Measurements from ENCODE around the gene FAM170A.

FAM170A gene

DNA sequence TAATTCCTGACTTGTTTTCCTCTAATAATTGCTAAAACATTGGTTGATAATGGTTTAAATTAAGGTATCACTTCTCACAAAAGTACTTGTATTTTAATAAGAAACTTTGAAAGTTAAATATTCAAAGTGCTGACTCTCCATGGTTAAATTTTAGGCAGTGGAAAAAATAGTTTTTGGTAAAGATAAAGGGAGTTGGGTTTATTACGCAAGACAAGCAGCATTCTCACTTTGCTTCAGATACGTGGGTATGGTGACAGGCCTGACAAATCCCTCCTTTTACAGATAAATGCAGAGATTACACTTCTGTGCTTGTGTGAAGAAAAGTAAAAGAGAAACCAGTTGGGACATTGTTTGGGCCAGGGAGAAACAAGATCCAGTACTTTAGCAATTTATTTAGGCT lies 14.5 kb upstream of the FAM170A start:
- DNase-seq, result no peak
- Histone ChIP-seq H3K9ac (ENCODE audit: low read length) (no peak overlapping the region), H3K4me3 (ENCODE audit: low read length) (no peak overlapping the region), H3K36me3 (replicated peaks; ENCODE audit: insufficient read depth, low read length) (no peaks in the 10 kb centered on the region), H3K9me2 (replicated peaks; ENCODE audit: insufficient read depth, low read length) (no peaks in the 10 kb centered on the region), H2AFZ (ENCODE audit: low read length) (no peak overlapping the region), H3K4me1 (ENCODE audit: low read length) (no peaks in the 10 kb centered on the region), H3K27me3 (replicated peaks; ENCODE audit: insufficient read depth, low read length) (no peaks in the 10 kb centered on the region), H3K9me3 (replicated peaks; ENCODE audit: insufficient read depth, low read length) (no peaks in the 10 kb centered on the region), H3K79me2 (ENCODE audit: low read length) (no peaks in the 10 kb centered on the region), H3F3A (ENCODE audit: insufficient read depth, low read length) (no peaks in the 10 kb centered on the region), H3K27ac (ENCODE audit: low read length) (no peak overlapping the region), H4K20me1 (ENCODE audit: insufficient read depth, low read length) (no peaks in the 10 kb centered on the region), H3K4me2 (ENCODE audit: low read depth, low read length) (no peak overlapping the region)
- no peak for TF ChIP-seq CTCF (IDR thresholded peaks at IDR 0.05; ENCODE audit: low read length)
- no peak for TF ChIP-seq EZH2phosphoT487 (IDR thresholded peaks at IDR 0.05; ENCODE audit: low read length)
- TF ChIP-seq EZH2 (optimal IDR thresholded peaks at IDR 0.05; ENCODE audit: low read depth, low read length), result no peak

- Histone ChIP-seq H4K20me1 (ENCODE audit: insufficient read depth, low read length) (no peaks in the 10 kb centered on the region), H3K36me3 (replicated peaks; ENCODE audit: insufficient read depth, low read length) (no peaks in the 10 kb centered on the region), H3K27ac (ENCODE audit: low read length) (no peak overlapping the region), H3K79me2 (ENCODE audit: low read length) (no peaks in the 10 kb centered on the region), H2AFZ (ENCODE audit: low read length) (no peak overlapping the region), H3K4me2 (ENCODE audit: low read depth, low read length) (no peak overlapping the region), H3K27me3 (replicated peaks; ENCODE audit: insufficient read depth, low read length) (no peaks in the 10 kb centered on the region), H3K9me2 (replicated peaks; ENCODE audit: insufficient read depth, low read length) (no peaks in the 10 kb centered on the region), H3K4me1 (ENCODE audit: low read length) (no peaks in the 10 kb centered on the region), H3K9me3 (replicated peaks; ENCODE audit: insufficient read depth, low read length) (no peaks in the 10 kb centered on the region), H3K9ac (ENCODE audit: low read length) (no peak overlapping the region), H3F3A (ENCODE audit: insufficient read depth, low read length) (no peaks in the 10 kb centered on the region), H3K4me3 (ENCODE audit: low read length) (no peak overlapping the region)
- TF ChIP-seq EZH2phosphoT487 (IDR thresholded peaks at IDR 0.05; ENCODE audit: low read length), result no peak
- TF ChIP-seq EZH2 (optimal IDR thresholded peaks at IDR 0.05; ENCODE audit: low read depth, low read length), result no peak
- no peak for TF ChIP-seq CTCF (IDR thresholded peaks at IDR 0.05; ENCODE audit: low read length)
- DNase-seq, result no peak
Observed at GRCh38 chr5:119626086-119626485, 3.3 kb upstream of the FAM170A start.

DNA sequence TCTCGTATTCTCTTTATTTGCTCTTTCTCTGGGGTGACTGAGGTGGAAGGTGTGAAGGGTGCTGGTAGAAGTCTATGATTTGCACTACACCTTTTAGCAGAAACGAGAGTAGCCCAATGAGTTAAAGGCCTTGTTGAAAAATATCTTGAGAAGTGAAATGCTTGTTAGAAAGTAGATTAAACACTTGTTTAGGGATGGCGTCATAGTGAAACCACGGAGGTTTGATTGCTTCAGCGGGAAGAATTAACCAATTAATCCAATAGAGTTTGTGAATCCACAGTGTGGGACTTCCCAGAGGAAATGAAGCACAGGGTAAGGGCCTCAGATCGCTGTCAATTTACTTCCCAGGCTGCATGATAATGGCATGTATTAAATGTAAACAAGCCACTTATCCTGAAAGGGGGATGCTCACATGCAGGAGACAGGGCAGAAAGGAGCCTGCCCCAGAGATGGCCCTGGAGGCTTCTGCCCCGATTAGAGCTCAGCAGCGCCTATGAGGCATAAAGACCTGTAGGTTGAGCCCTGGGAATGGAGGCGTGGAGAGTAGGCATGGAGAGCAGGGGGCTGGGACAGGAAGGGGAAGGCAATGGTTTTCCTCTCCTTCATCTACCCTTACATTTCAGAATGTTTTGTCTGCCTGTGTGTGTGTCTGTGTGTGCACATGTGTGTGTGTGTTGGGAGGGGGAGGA lies 1.5 kb downstream of the FAM170A start:
- no peak overlapping the region for H3K4me3 ChIP-seq (ENCODE audit: low read length)
- no peaks in the 10 kb centered on the region for H3K79me2 ChIP-seq (ENCODE audit: low read length)
- DNase-seq, result no peak
- H4K20me1 ChIP-seq (ENCODE audit: insufficient read depth, low read length), result no peaks in the 10 kb centered on the region
- no peaks in the 10 kb centered on the region for H3K9me3 ChIP-seq (replicated peaks; ENCODE audit: insufficient read depth, low read length)
- H3K27me3 ChIP-seq (replicated peaks; ENCODE audit: insufficient read depth, low read length), result no peaks in the 10 kb centered on the region
- no peak overlapping the region for H3K27ac ChIP-seq (ENCODE audit: low read length)
- no peak overlapping the region for H3K9ac ChIP-seq (ENCODE audit: low read length)
- no peak overlapping the region for H3K4me2 ChIP-seq (ENCODE audit: low read depth, low read length)
- no peaks in the 10 kb centered on the region for H3K9me2 ChIP-seq (replicated peaks; ENCODE audit: insufficient read depth, low read length)
- H3K4me1 ChIP-seq (ENCODE audit: low read length), result no peaks in the 10 kb centered on the region
- H3K36me3 ChIP-seq (replicated peaks; ENCODE audit: insufficient read depth, low read length), result no peaks in the 10 kb centered on the region
- no peak overlapping the region for H2AFZ ChIP-seq (ENCODE audit: low read length)
- H3F3A ChIP-seq (ENCODE audit: insufficient read depth, low read length), result no peaks in the 10 kb centered on the region
- TF ChIP-seq CTCF (IDR thresholded peaks at IDR 0.05; ENCODE audit: low read length) (no peak), EZH2phosphoT487 (IDR thresholded peaks at IDR 0.05; ENCODE audit: low read length) (no peak), EZH2 (optimal IDR thresholded peaks at IDR 0.05; ENCODE audit: low read depth, low read length) (no peak)

Measured in MM.1S (cell line).